Right lobe of liver (tissue), 4 donors: Measurements from ENCODE around the gene USF3.

ENCODE experiments used
- POLR2A ChIP-seq: fragments of 450-650 bp; IDR thresholded peaks from one replicate; pipeline ENCODE4 v1.6.1; 2017; ENCODE audit warnings: antibody characterized with exemption, mild to moderate bottlenecking
- TF ChIP-seq, protein P1 (sequence below), 4 donors: fragments of 200-600 bp in 3 of 4; fragments of 450-650 bp in 1 of 4; IDR thresholded peaks; one replicate each; pipeline versions ENCODE4 v1.5.1 to v1.8.0; 2016 to 2022; ENCODE audit warnings: antibody characterized with exemption in 4 of 4, mild to moderate bottlenecking in 2 of 4
- donor health status: DM: no; HTN: no; CAD: no.
- donor health status: DM: no; HTN: no; CAD: no.
- donor health status: DM: no; HTN: yes; CAD: no.

DNA sequence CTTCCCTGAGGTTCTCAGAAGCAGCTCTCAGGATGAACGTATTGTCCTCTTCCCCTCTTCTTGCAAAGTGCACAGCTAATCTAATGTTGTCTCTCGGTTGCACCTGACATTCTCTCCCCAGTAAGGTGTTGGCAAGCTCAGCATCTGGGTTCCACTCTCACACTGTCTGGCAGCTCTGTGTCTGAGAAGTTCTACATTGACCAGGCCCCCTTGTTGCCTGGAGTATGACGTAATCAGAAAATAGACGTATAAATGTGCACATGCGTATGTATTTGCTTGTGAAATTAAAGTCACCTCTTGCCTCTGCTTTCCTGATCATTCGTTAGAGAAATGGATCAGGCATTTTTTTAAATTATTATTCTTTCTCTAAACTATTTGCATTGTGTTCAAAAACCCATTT, 67.7 kb downstream of the USF3 start:
- TF ChIP-seq, protein P1, sequence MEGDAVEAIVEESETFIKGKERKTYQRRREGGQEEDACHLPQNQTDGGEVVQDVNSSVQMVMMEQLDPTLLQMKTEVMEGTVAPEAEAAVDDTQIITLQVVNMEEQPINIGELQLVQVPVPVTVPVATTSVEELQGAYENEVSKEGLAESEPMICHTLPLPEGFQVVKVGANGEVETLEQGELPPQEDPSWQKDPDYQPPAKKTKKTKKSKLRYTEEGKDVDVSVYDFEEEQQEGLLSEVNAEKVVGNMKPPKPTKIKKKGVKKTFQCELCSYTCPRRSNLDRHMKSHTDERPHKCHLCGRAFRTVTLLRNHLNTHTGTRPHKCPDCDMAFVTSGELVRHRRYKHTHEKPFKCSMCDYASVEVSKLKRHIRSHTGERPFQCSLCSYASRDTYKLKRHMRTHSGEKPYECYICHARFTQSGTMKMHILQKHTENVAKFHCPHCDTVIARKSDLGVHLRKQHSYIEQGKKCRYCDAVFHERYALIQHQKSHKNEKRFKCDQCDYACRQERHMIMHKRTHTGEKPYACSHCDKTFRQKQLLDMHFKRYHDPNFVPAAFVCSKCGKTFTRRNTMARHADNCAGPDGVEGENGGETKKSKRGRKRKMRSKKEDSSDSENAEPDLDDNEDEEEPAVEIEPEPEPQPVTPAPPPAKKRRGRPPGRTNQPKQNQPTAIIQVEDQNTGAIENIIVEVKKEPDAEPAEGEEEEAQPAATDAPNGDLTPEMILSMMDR (IDR thresholded peaks at IDR 0.05) = no peak
- TF ChIP-seq POLR2A = no peak
